Ovary (tissue), 3 donors: ENCODE data around the gene TBC1D8.

Experiments
- EP300 ChIP-seq: sonication (generic); formaldehyde crosslinking; IDR thresholded peaks from one replicate; pipeline ENCODE4 v1.6.1; 2017; ENCODE audit warnings: antibody characterized with exemption
- POLR2A ChIP-seq: fragments of 450-650 bp; IDR thresholded peaks from one replicate; pipeline ENCODE4 v1.6.1; 2017; ENCODE audit warnings: antibody characterized with exemption, mild to moderate bottlenecking, moderate library complexity
- TF ChIP-seq, protein P1 (sequence below), 3 donors: fragments of 450-650 bp in 2 of 3; fragments of 200-600 bp in 1 of 3; IDR thresholded peaks; one replicate each; pipeline versions ENCODE4 v1.5.1 to v1.8.0; 2016 to 2022; ENCODE audit warnings: antibody characterized with exemption in 3 of 3, mild to moderate bottlenecking in 1 of 3
- donor health status: DM: no; HTN: no; CAD: no.

GRCh38 chr2:101200676-101201075, 49.5 kb upstream of the TBC1D8 start:
- TF ChIP-seq POLR2A (no peak), EP300 (no peak)
- TF ChIP-seq, protein P1, sequence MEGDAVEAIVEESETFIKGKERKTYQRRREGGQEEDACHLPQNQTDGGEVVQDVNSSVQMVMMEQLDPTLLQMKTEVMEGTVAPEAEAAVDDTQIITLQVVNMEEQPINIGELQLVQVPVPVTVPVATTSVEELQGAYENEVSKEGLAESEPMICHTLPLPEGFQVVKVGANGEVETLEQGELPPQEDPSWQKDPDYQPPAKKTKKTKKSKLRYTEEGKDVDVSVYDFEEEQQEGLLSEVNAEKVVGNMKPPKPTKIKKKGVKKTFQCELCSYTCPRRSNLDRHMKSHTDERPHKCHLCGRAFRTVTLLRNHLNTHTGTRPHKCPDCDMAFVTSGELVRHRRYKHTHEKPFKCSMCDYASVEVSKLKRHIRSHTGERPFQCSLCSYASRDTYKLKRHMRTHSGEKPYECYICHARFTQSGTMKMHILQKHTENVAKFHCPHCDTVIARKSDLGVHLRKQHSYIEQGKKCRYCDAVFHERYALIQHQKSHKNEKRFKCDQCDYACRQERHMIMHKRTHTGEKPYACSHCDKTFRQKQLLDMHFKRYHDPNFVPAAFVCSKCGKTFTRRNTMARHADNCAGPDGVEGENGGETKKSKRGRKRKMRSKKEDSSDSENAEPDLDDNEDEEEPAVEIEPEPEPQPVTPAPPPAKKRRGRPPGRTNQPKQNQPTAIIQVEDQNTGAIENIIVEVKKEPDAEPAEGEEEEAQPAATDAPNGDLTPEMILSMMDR (IDR thresholded peaks at IDR 0.05) = no peak
